ENCODE results near the gene SULT1A3. TPM values are rescaled to one million over a fixed set of nuclear protein-coding genes. Genes with fewer than 3 reads are reported as not detected.
"Not testable (repeated sequence)": the region's sequence is repeated elsewhere in the genome, so short reads cannot be mapped to it uniquely, and the experiment has no call there.

The SULT1A3 gene
- total RNA-seq, 1 experiment from 2014 or later = 21.5 TPM

GRCh38 chr16:30193098-30193497 lies 6.0 kb upstream of the SULT1A3 start:
- not testable (repeated sequence) for H2AFZ ChIP-seq (ENCODE audit: low read length); H3K4ac ChIP-seq (ENCODE audit: low read depth, low read length); H3K36me3 Mint-ChIP-seq (ENCODE audit: insufficient read depth in 1 of 3, low read depth in 3 of 3); H2BK5ac ChIP-seq (ENCODE audit: insufficient read length, low read length); H4K8ac ChIP-seq (replicated peaks; ENCODE audit: insufficient read length, low read depth, low read length); H2BK20ac ChIP-seq (ENCODE audit: low read depth, low read length, poor library complexity, severe bottlenecking); H3K23me2 ChIP-seq (ENCODE audit: insufficient read length, low read depth, low read length, poor library complexity, severe bottlenecking); H3K23ac ChIP-seq (ENCODE audit: insufficient read length, low read depth, low read length); H3K4me3 Mint-ChIP-seq; H3K79me1 ChIP-seq (ENCODE audit: insufficient read depth, low read depth, low read length, poor library complexity, severe bottlenecking); H3K79me2 ChIP-seq (ENCODE audit: insufficient read depth, low read length); H2BK12ac ChIP-seq (ENCODE audit: insufficient read length, low read depth, low read length); H3K4me2 ChIP-seq (ENCODE audit: insufficient read depth, insufficient read length, low read length); H4K20me1 ChIP-seq (ENCODE audit: control insufficient read depth, insufficient read depth, insufficient read length); H2AK5ac ChIP-seq (ENCODE audit: insufficient read length, low read length); DNase-seq; H3K27ac ChIP-seq (ENCODE audit: insufficient read length, low read depth, low read length); H3K18ac ChIP-seq (ENCODE audit: insufficient read length, low read depth, low read length); H3K27me3 Mint-ChIP-seq (ENCODE audit: low read depth); H3K4me1 Mint-ChIP-seq; H3T11ph ChIP-seq (ENCODE audit: low read length); H4K5ac ChIP-seq (ENCODE audit: insufficient read length, low read depth, low read length); H2BK120ac ChIP-seq (ENCODE audit: low read depth, low read length, poor library complexity, severe bottlenecking); H3K27me3 ChIP-seq (ENCODE audit: insufficient read depth, low read length); H3K9me3 Mint-ChIP-seq; H3K14ac ChIP-seq (ENCODE audit: insufficient read depth, low read length); H3K4me1 ChIP-seq (ENCODE audit: insufficient read depth, low read length); H3K9me3 ChIP-seq (ENCODE audit: control insufficient read depth, low read depth, low read length); H3K9ac ChIP-seq (ENCODE audit: extremely low read depth, insufficient read length, low read length); H2BK15ac ChIP-seq (ENCODE audit: low read depth, low read length); H4K91ac ChIP-seq (ENCODE audit: insufficient read length, low read depth, low read length); H3K56ac ChIP-seq (ENCODE audit: insufficient read length, low read depth, low read length); H3K27ac Mint-ChIP-seq
- WGBS (ENCODE audit: extremely low coverage, insufficient read length, low lambda C conversion rate) = no CpG with 5 or more reads among the region's 21 CpGs

- H3K36me3 Mint-ChIP-seq (ENCODE audit: insufficient read depth in 1 of 3, low read depth in 3 of 3); H4K5ac ChIP-seq (ENCODE audit: insufficient read length, low read depth, low read length); H2BK12ac ChIP-seq (ENCODE audit: insufficient read length, low read depth, low read length); H3K4me1 Mint-ChIP-seq; DNase-seq; H3K79me1 ChIP-seq (ENCODE audit: insufficient read depth, low read depth, low read length, poor library complexity, severe bottlenecking); H3K4me1 ChIP-seq (ENCODE audit: insufficient read depth, low read length); H3K27me3 Mint-ChIP-seq (ENCODE audit: low read depth); H3T11ph ChIP-seq (ENCODE audit: low read length); H3K23ac ChIP-seq (ENCODE audit: insufficient read length, low read depth, low read length); H2AFZ ChIP-seq (ENCODE audit: low read length); H3K23me2 ChIP-seq (ENCODE audit: insufficient read length, low read depth, low read length, poor library complexity, severe bottlenecking); H2BK5ac ChIP-seq (ENCODE audit: insufficient read length, low read length); H3K9me3 Mint-ChIP-seq; H4K20me1 ChIP-seq (ENCODE audit: control insufficient read depth, insufficient read depth, insufficient read length); H2BK20ac ChIP-seq (ENCODE audit: low read depth, low read length, poor library complexity, severe bottlenecking); H3K9me3 ChIP-seq (ENCODE audit: control insufficient read depth, low read depth, low read length); H3K14ac ChIP-seq (ENCODE audit: insufficient read depth, low read length); H3K4ac ChIP-seq (ENCODE audit: low read depth, low read length); H4K91ac ChIP-seq (ENCODE audit: insufficient read length, low read depth, low read length); H4K8ac ChIP-seq (replicated peaks; ENCODE audit: insufficient read length, low read depth, low read length); H3K18ac ChIP-seq (ENCODE audit: insufficient read length, low read depth, low read length); H3K56ac ChIP-seq (ENCODE audit: insufficient read length, low read depth, low read length); H3K9ac ChIP-seq (ENCODE audit: extremely low read depth, insufficient read length, low read length); H2AK5ac ChIP-seq (ENCODE audit: insufficient read length, low read length); H3K4me3 Mint-ChIP-seq; H3K27ac Mint-ChIP-seq; H3K27me3 ChIP-seq (ENCODE audit: insufficient read depth, low read length); H3K27ac ChIP-seq (ENCODE audit: insufficient read length, low read depth, low read length); H3K79me2 ChIP-seq (ENCODE audit: insufficient read depth, low read length); H2BK15ac ChIP-seq (ENCODE audit: low read depth, low read length); H2BK120ac ChIP-seq (ENCODE audit: low read depth, low read length, poor library complexity, severe bottlenecking): not testable (repeated sequence)
- H3K4me2 ChIP-seq (ENCODE audit: insufficient read depth, insufficient read length, low read length) = peak within 1 kb of the TSS; percentile 37
- WGBS (ENCODE audit: extremely low coverage, insufficient read length, low lambda C conversion rate) = no CpG with 5 or more reads among the region's 34 CpGs
Measured at GRCh38 chr16:30193615-30194014, 5.4 kb upstream of the SULT1A3 start, which contains the start of the genes BOLA2B and SLX1A. TSS of gene BOLA2B (minus strand) at chr16:30193666. CDS start at chr16:30193595, 71 bp downstream. TSS of gene SLX1A (plus strand) at chr16:30193875. CDS start at chr16:30194085, 210 bp downstream.
